NAMALWA (cell line): ENCODE measurements around the gene SFT2D3.

Experiments used
- DNase-seq: peaks from one replicate; pipeline ENCODE4 v3.0.0-alpha.2; 2015; ENCODE audit warnings: low spot score

Gene SFT2D3

DNA sequence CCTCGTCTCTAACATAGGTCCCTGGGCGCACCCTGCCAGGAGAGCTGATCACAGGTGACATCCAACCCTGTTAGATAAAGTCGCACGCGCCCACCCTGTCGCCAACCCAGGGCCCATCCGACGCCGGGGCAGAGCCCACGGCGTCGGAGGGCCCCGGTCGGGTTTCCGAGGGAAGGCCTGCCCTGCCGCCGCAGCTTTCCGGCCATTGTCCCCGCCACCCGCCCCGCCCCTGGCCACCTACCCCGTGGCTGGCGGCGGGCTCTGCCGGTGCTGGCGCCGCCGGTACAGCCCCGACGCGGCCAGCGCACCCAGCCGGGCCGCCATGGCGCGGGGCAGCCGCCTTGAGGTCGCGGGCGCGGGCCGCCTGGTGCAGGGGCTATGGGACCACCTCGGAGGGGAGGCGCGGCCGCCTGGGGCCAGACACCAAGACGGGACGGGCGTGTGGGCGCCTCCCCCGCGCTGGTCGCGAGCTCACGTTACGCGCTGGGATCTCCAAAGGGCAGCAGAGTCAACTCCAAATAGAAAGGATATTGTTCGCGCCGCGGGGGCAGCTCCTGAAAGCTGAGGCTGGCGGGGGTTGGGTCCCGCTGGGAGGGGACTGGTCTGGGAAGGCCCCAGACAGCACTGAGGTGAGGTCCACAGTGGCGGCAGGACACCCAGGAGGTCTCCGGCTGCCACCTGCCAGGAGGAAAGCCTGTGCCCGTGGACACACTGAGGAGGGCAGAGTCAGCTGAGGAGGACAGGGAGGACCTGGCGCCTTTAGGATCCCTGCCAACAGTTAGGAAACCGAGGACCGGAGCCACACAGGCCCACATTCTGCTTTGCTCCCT lies 37.0 kb upstream of the SFT2D3 start:
- no peak for DNase-seq

DNA sequence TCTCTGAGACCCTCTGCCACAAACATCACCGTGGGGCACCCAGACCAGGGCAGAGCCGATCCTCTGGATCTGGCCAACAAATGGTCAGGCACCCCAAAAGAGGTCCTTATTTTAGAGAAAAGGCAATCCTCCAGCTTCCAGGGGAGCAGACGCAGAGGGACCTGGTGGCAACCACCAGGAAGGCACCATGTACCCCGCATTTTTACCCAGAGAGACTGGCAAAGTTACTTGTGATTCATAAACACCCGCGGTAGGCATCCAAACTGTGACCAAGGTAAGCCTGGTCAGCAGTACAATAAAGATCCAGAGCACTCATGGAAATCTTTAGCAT lies 36.4 kb upstream of the SFT2D3 start:
- DNase-seq, result no peak

DNA sequence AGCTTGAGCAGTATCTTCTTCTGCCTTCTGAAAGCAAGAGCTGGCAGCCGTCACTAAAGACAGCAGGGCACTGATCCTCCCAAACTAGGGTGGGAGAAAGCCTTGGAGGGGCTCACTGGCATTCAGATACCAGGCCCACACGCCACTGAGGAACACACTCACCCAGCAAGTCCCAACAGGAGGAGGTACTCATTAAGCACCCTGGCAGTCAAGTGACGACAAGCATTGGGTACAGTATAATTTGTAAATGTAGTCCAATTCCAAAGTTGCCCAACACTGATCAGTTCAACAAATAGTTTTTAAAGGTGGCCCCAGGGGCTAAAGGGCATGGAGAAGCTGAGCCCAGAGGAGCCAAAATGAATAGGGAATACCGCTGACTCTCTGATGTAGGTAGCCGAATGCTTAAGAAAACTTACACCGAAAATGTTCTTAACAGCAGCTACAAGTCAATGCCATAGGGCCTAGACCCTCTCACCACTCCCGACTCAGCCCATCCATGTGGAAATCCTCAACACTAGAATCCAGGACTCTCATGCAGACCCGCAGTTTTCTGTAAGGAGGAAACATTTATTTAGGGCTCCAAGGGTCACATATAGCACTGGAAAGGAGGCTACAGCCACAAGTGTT lies 35.9 kb upstream of the SFT2D3 start:
- DNase-seq, result no peak

DNA sequence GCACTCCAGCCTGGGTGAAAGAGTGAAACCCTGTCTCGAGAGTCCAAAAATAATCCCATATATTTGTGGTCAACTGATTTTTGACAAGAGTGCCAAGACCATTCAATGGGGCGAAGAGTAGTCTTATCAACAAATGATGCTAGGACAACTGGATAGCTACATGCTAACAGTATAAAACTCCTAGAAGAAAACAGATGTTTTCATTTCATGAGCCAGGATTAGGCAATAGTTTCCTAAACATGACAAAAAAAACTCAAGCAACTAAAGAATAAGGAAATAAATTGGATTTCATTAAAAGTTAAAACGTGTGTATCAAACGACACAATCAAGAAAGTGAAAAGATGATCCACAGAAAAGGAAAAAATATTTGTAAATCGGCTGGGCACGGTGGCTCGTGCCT lies 32.2 kb upstream of the SFT2D3 start:
- DNase-seq, result no peak

DNA sequence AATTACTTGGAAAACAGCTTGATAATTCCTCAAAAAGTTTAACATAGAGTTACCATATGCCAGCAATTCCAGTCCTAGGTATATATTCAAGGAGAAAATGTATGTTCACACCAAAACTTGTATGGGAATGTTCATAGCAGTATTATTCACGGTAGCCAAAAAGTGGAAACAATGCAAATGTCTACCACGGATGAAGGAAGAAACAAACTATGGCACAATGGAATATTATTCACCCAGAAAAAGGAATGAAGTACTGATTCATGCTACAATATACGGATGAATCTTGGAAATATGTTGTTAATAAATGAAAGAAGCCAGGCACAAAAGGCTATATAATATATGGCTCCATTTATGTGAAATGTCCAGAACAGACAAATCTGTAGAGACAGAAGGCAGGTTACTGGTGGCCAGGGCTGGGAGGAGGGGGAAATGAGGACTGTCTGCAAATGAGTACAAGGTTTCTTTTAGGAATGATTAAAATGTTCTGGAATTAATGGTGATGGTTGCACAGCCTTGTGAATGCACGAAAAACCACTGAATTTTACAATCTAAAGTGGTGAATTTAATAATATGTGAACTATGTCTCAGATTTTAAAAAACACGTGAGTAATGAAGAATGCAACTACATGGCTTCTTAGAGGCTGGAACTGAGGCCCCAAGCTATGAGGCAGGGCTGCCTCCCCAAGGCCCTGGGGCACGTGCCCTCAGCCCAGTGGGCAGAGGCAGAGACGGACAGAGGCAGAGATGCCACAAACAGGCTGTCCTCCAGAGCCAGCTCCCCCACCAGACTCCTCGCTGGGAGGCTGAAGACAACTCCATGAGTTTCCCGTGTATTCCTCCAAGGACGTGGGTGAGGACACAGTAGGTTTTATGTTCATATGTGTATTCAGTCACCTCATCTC lies 31.0 kb upstream of the SFT2D3 start:
- no peak for DNase-seq

DNA sequence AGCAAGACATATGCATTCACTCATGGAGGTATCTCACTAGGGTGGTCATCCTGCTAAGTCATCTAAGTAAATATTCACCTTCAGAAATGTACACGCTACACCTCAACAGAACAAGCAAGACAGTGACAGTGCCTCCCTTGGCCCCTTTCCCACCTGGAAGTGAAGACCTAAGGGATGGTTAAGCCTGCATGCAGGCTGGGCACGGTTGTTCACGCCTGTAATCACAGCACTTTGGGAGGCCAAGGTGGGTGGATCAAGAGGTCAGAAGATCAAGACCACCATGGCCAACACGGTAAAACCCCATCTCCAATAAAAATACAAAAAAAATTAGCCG lies 30.4 kb upstream of the SFT2D3 start:
- no peak for DNase-seq

DNA sequence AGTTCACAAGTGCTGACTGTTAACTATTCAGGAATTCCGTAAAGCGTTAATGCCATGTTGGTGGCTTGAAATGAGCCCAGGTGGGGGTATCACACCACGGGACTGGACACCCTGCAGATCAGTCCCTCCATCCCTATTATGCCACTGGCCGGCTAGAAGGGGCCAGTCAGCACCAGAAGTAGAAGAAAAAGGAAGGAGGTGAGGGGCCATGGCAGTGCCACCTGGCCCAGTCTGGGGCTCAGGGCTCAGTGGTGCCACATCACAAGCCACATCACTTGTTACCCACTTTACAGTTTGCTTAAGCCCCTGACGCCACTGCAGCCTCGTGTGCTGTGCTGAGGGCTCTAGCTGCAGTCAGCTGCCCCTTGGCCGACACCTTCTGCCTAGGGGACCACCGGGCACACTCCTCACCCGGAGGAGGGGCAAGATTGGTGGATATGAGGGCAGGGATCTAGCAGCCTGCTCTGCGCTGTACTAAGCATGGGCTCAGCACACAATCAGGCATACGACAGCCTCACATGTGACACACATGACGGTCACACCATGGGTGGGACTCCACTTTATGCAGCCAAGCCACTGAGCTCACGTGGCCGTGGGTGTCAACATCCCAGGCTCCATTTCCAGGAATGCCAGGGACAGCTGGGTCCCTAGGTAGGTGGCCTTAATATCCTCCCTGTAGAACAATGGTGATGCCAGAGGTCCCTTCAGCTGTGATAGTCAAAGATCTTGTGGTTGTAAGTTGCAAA lies 29.6 kb upstream of the SFT2D3 start:
- no peak for DNase-seq

DNA sequence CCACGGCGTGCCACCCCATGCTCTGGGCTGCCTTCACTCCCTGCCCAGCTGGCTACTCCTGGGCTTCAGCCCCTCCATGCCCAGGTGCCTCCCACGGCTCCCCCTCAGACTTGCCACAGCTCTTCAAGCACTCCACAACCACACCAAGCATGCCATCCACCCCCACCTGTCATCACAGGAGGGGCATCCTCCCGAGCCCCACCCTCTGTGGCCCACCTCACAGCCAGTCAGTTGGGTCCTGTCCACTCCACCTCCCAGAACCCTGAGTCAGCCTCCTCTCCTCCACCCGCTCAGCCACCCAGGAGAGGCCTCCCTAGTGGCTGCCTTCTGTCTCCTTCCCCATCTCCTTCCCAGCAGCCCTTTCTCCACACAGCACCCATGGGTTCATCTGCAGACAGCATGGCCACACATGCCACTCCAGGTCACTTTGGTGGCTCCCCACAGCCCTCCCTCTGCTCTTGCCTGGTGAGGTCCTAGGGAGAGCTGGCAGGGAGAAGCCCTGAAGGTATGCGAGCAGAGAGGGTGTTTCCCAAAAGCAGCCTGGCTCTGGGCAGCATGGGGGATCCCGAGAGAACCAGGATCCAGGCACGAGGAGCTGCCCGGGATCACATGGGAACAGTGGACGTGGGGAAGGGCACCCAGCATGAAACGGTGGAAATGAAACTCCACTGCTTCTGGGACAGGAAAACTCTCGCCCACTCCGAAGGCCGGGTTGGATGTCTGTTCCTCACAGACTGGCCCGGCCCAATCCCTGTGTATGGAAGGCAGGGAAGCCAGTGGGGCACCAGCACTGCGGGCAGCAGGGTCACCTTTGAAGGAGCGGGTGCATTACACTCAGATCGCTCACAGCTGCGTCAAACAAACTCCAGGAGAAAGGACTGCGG lies 28.7 kb upstream of the SFT2D3 start:
- no peak for DNase-seq

DNA sequence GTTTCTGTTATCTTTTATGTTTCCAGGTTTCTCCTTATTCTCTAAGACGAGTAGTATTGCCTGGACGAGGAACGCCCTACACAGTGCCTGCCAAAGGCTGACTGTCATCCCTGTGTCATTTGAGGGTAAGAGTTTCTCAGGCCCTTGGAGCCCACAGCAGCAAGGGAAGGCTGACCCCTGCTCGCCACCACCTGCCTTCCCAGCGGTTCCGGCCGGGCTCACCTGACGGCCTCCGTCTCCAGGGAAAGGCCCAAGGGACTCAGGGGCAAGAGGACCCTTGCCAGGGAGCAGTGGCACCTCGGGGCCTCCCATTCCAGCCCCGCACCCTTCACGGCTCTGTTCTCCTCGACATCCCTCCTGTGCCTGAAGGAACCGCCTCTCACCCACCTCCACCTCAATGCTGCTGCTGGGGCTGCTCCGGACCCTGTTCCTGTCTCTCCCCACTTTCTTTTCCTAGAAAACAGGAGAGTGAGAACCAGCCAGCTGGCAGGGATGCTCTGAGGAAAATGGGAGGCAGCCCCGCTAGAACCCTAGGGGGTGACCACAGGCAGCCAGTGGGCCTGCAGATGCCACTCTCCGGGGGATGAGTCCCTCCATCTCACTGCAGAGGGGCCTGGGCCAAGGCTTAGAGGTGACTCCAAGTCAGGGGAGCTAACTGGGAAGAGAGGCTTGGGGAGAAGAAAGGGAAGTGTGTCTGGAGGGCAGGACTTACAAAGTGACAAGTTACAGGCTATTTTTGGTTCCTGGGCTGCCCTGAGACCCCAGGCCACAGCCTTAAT lies 27.8 kb upstream of the SFT2D3 start:
- DNase-seq, result no peak

DNA sequence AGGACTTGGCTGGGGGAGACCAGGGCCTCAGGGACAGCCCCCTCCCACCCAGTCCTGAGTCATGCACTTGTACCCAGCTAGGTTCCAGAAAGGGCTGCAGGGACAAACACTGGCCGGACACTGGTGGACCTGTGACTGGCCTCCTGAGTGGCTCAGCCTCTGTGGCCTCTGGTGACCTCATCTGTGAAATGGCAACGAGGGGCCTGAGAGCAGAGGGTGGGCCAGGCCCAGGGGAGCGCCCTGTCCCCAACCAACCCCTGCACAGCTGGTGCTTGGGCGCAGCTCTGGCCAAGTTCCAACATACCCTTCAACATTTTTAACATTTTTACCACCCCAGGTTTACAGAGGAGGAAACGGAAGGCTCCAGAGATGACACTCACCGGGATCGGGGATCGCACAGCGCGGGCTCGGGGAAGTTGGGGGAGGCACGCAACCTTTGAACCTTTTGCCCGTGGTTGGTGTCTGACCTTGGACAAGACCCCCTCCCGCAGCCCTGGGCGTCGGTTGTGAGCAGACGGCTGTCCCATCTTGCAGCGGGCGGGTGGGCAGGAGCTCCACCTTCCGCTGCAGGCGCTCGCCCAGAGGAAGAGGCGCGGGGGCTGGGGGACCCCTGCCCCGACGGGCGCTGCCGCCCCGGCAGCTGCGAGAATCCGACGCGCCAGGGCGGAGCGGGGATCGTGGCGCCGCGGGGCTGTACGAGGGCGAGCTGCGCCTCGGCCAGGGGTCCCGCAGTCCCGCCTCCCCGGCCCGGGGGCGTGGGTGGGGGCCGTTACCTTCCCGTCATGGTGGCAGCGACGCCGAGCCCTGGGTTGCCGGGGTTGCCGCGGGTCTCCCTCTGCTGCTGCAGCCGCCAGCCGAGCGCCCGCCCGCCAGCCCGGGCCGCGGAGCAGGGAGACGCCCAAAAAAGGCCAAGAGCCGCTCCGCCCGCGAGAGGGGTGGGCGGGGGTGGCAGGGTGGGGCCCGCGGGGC lies 26.8 kb upstream of the SFT2D3 start:
- DNase-seq, result no peak

DNA sequence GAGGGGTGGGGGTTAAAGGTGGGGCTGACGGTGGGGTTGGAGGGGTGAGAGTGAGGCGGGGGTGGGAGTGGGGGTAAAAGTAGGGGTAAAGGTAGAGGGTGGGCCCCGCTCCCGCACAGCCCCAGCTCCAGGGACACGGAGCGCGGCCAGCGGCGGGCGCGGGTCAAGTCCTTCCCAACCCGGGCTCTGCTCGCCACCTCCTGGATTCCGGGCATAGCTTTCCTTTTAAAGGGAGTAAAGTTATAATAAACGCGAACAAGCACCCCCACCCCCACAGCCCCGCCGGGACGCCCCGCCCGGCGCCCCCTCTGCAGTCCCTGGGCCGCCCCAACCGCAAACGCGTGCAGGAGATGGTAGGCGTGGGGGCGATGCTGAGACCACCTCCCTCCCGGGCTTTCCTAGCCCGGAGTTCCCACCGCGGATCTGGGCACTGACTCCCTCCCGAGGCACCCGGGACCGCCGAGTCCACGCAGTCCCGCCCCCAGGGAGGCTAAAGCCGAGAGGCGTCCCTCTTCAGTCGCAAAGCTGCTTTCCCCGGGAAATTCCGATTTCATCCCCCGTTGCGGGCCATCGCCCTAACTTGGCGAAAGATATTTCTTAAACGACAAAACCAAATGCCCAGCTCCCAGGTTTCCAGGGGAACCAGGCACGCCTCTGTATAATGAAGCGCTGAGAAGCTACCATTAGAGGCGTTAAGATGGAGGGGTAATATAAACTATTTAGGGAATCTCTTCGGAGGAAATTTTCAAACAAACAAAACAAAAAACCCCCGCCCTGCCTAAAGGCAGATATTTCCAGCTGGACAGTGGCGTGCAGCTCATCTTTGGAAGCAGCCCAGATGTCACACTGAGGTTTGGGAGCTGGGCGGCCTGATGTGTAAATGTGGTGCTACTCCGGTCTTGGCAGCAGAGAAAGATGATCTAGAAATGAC lies 25.7 kb upstream of the SFT2D3 start, which contains the start of gene LIMS2:
Gene LIMS2 (minus strand): TSS at position 200 of the 931 bp plus-strand sequence. CDS start 506 bp downstream, outside the sequence.
- no peak for DNase-seq

DNA sequence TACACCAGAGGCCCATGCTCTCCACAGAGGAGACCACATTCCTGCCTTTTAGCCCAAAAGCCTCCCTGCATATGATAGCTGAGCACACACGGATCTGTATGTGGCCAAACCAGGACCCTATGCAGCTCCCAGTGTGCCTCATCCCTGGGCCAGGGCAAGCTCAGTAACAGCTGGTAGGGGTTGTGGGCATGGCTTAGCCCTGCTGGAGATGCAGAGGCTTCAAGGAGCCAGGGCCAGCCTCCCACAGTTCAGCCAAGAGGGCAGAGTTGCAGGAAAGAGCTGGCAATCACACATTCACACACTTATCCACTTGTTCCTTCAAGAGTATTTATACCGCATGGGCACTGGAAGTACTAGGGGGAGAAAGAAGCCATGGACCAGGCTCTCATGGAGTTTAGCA lies 24.4 kb upstream of the SFT2D3 start:
- no peak for DNase-seq

DNA sequence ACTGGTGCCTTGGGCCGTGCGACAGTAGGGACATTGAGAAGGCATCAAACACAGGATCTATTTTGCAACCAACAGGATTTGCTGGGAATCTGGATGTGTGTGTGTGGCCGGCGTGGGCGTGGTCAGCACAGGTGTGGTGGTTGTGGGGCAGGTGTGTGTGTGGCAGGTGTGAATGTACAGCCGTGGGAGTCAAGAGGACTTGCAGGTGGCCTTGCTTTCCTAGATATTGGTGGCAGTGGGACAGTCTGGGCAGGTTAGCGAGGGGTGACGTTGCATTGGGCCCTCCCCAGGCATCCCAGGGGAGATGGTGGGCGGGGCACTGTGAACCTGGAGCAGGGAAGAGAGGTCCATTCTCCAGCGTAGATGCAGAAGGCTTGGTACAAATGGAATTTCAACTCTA lies 22.8 kb upstream of the SFT2D3 start:
- no peak for DNase-seq

DNA sequence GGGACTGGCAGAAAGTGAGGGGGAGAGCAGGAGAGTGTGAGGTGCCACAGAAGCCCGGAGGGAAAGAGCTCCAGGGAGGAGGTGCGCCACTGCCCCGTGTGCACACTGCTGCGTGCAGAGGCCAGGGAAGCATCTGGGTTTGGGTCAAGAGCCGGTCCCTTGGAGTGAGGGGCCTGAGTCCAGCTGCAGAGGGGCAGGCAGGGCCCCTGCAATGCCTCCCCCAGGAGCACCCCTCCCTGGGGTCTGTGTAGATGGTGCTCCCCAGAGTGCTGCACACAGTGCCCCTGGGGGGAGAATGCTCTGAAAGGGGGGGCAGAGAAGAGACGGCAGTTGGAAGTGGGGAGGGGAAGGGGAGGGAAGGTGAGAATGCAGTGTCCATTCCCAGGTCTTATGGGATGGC lies 22.3 kb upstream of the SFT2D3 start:
- DNase-seq, result no peak

DNA sequence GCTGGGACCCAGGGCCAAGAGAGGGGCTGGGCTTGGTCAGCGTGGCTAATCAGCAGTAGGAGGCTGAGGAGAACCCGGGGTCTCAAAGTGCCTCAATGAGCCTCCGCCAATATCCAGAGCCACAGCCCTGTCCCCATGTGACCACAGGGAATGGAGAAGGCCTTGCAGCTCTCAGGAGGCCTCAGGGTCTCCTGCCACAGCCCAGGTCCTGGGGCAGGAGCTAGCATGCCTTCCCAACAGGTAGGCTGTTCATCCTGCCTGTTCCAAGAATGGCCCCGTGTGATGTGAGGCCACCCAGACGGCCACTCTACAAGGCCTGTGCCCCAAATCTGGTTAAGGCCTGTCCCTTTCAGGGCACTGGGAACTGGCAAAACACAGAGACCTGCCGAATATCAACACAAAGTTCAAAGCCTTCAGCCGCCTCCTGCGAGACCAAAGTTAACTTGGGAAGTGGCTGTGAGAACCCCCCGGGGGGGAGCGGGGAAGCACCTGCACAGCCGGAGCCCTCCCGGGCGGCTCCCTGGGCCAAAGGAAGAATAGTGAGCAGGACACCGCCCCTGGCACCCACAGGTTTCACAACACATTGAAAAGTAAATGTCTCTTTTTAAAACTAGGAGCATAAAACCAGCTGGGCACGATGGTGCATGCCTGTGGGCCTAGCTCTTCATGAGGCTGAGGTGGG lies 21.5 kb upstream of the SFT2D3 start:
- no peak for DNase-seq

DNA sequence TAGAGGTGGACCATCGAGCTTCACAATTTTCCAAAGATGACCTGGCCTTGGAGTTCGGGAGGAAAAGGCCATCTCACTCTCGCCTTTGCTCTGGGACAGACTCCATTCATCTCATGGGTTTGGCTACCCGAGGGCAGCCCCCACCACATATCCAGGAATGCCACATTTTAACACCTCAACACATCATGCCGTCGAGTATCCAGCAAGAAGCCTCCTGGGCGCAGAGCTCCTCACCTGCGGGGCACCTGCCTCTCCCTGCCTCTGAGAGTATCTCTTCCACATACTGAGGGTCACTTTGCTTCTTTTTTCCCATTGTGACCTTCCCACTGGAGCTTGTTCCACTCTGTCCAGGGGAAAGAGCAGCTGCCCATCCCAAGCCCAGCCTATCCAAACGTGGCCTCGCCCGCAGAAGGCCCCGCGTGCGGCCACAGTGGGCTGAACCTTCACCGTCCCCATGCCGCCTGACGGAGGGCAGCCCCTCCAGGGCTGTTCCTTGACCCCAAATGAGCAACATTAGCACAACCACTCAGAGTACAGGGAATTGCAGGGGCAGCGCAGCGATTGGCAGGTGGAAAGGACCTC lies 20.5 kb upstream of the SFT2D3 start:
- no peak for DNase-seq

DNA sequence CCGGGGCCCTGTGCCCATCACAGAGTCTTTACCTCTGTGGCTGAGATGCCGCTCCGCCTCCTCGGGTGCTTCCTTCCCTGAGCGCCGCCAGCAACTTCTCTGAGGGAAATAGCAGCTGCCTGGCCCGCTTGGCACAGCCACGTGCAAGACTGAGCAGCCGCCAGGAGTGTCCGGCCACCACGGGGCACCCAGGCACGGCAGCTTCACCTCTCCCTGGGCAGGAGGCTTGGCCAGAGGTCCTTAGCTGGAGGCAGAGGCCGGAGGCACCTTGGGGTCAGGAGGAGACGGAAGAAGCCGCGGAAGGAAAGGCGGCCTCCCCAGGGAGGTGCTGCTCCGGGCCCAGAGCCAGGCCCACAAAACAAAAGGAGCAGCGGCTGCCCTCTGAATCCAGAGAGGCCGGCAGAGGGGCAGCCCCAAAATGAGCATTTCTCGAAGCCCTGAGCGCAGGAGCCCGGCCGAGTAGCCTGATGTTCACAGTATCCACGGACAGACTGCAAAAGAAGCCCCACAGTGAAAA lies 20.0 kb upstream of the SFT2D3 start:
- no peak for DNase-seq
